ENCODE measurements around the gene ECHS1. TPM values are rescaled to one million over a fixed set of nuclear protein-coding genes. Genes with fewer than 3 reads are reported as not detected.

The ECHS1 gene
- total RNA-seq, 1 experiment from 2014 or later: 90.7 TPM

GRCh38 chr10:133401981-133402725 is 29.0 kb upstream of the ECHS1 start:
- CTCF ChIA-PET: no interaction called here
- 0 out of 2 replicates have a peak, but pooled peaks cover 5% of the 10 kb centered on the region for H3K79me2 ChIP-seq (ENCODE audit: low read depth)
- H3K36me3 ChIP-seq (ENCODE audit: low read depth): no peaks in the 10 kb centered on the region; the same call in 1 of the 2 replicates
- no peaks in the 10 kb centered on the region for H3K27me3 ChIP-seq (ENCODE audit: insufficient read depth, low read depth)
- no peaks in the 10 kb centered on the region for H3K9me2 ChIP-seq (ENCODE audit: insufficient read depth)
- H3F3A ChIP-seq (ENCODE audit: insufficient read depth, low read depth): no peaks in the 10 kb centered on the region
- POLR2A ChIA-PET (ENCODE audit: unreplicated experiment): no interaction called here
- H3K4me1 ChIP-seq (replicated peaks; ENCODE audit: insufficient read depth): no peaks in the 10 kb centered on the region
- intact Hi-C loops (cut with micrococcal nuclease; ENCODE audit: unreplicated experiment): no loop called here
- no TSS peak for BruUV-seq (replicated peaks)
- no peak for DNase-seq
- no peak overlapping the region for H3K4me3 ChIP-seq
- H3K27ac ChIP-seq: no peak overlapping the region
- H4K20me1 ChIP-seq (ENCODE audit: insufficient read depth): no peaks in the 10 kb centered on the region
- TF ChIP-seq EZH2 (IDR thresholded peaks at IDR 0.05; ENCODE audit: low read depth): no peak
- no peak for TF ChIP-seq CTCF (conservative IDR thresholded peaks at IDR 0.05)
- H3K4me2 ChIP-seq: no peak overlapping the region
- no peaks in the 10 kb centered on the region for H3K9me3 ChIP-seq (ENCODE audit: insufficient read depth, low read depth)
- H2AFZ ChIP-seq: no peak overlapping the region

- no peaks in the 10 kb centered on the region; the same call in 1 of the 2 replicates for H3K36me3 ChIP-seq (ENCODE audit: low read depth)
- POLR2A ChIA-PET (ENCODE audit: unreplicated experiment): no interaction called here
- CTCF ChIA-PET: no interaction called here
- no peaks in the 10 kb centered on the region for H3F3A ChIP-seq (ENCODE audit: insufficient read depth, low read depth)
- intact Hi-C loops (cut with micrococcal nuclease; ENCODE audit: unreplicated experiment): no loop called here
- H3K4me3 ChIP-seq: no peak overlapping the region
- no peaks in the 10 kb centered on the region for H3K9me3 ChIP-seq (ENCODE audit: insufficient read depth, low read depth)
- no peak for DNase-seq
- H3K79me2 ChIP-seq (ENCODE audit: low read depth): 0 out of 2 replicates have a peak, but pooled peaks cover 5% of the 10 kb centered on the region
- no peak overlapping the region for H3K27ac ChIP-seq
- H2AFZ ChIP-seq: no peak overlapping the region
- no peaks in the 10 kb centered on the region for H3K27me3 ChIP-seq (ENCODE audit: insufficient read depth, low read depth)
- no peaks in the 10 kb centered on the region for H4K20me1 ChIP-seq (ENCODE audit: insufficient read depth)
- no peaks in the 10 kb centered on the region for H3K9me2 ChIP-seq (ENCODE audit: insufficient read depth)
- no peaks in the 10 kb centered on the region for H3K4me1 ChIP-seq (replicated peaks; ENCODE audit: insufficient read depth)
- no peak overlapping the region for H3K4me2 ChIP-seq
- BruUV-seq (replicated peaks): no TSS peak
- TF ChIP-seq CTCF (conservative IDR thresholded peaks at IDR 0.05) (no peak), EZH2 (IDR thresholded peaks at IDR 0.05; ENCODE audit: low read depth) (no peak)
Measured at GRCh38 chr10:133401500-133401899, 28.3 kb upstream of the ECHS1 start.

GRCh38 chr10:133400624-133401424 is 27.7 kb upstream of the ECHS1 start:
- no peaks in the 10 kb centered on the region for H3F3A ChIP-seq (ENCODE audit: insufficient read depth, low read depth)
- ChIA-PET POLR2A (ENCODE audit: unreplicated experiment) (no interaction called here), CTCF (interaction anchor here (0.6 kb wide), 1 partner anchor 106 kb away, joined by 15 read pairs; no protein-coding TSS in a partner anchor)
- H3K36me3 ChIP-seq (ENCODE audit: low read depth): no peaks in the 10 kb centered on the region; the same call in 1 of the 2 replicates
- no peaks in the 10 kb centered on the region for H3K9me2 ChIP-seq (ENCODE audit: insufficient read depth)
- no TSS peak for BruUV-seq (replicated peaks)
- no peak overlapping the region for H3K4me2 ChIP-seq
- H4K20me1 ChIP-seq (ENCODE audit: insufficient read depth): no peaks in the 10 kb centered on the region
- no peak overlapping the region for H2AFZ ChIP-seq
- TF ChIP-seq EZH2 (IDR thresholded peaks at IDR 0.05; ENCODE audit: low read depth): no peak
- no peak for TF ChIP-seq CTCF (conservative IDR thresholded peaks at IDR 0.05)
- H3K4me1 ChIP-seq (replicated peaks; ENCODE audit: insufficient read depth): no peaks in the 10 kb centered on the region
- no peak overlapping the region for H3K4me3 ChIP-seq
- H3K27me3 ChIP-seq (ENCODE audit: insufficient read depth, low read depth): no peaks in the 10 kb centered on the region
- intact Hi-C loops (cut with micrococcal nuclease; ENCODE audit: unreplicated experiment): no loop called here
- H3K27ac ChIP-seq: no peak overlapping the region
- no peaks in the 10 kb centered on the region for H3K9me3 ChIP-seq (ENCODE audit: insufficient read depth, low read depth)
- DNase-seq: no peak
- H3K79me2 ChIP-seq (ENCODE audit: low read depth): peaks cover 11% of the 10 kb centered on the region
